ENCODE results near the gene HAS3.

HAS3 gene

GRCh38 chr16:69157196-69157595 lies 51.7 kb downstream of the HAS3 start:
- no peak for DNase-seq

- no peak for DNase-seq
Observed at GRCh38 chr16:69160192-69160591, 54.7 kb downstream of the HAS3 start.

- no peak for DNase-seq
Observed at GRCh38 chr16:69165584-69165983, 60.1 kb downstream of the HAS3 start.

- DNase-seq: no peak
Observed at GRCh38 chr16:69166221-69166833, 60.9 kb downstream of the HAS3 start.

- DNase-seq: no peak
Observed at GRCh38 chr16:69166946-69167930, 61.8 kb downstream of the HAS3 start.
